K562 (cell line): Measurements from ENCODE around the gene NQO2. TPM values are rescaled to one million over a fixed set of nuclear protein-coding genes. Genes with fewer than 3 reads are reported as not detected.
A peak's percentile ranks its signal among the peaks of the same experiment; 100 is the strongest.

ENCODE experiments used
- ATAC-seq: fragments of 200-7000 bp; cut with Tn5 transposase; 3 replicates; pipeline ENCODE4 v1.9.1; 2020; ENCODE audit warnings: moderate library complexity
- BruUV-seq: library from RNA; stranded (reverse); fragments of 400-500 nt; replicated peaks from 2 replicates; lab custom pipeline; 2021; lab: Mats Ljungman, UMichigan
- CTCF ChIA-PET: fragments of 300-600 bp; formaldehyde crosslinking; extraction: SDS; loops from one replicate; lab custom pipeline; 2021; ENCODE audit warnings: low intra/inter-chr PET ratio; lab: Yijun Ruan, JAX
- POLR2A ChIA-PET: fragments of 300-600, 350-650 bp; sonication (Branson Sonifier 250); formaldehyde crosslinking; extraction: SDS; loops from one replicate; lab custom pipeline; 2021; ENCODE audit warnings: antibody characterized with exemption, inconsistent platforms; lab: Yijun Ruan, JAX
- DNase-seq, 4 experiments: peaks; one replicate each; pipeline versions ENCODE4 v3.0.0 to v3.0.0-alpha.2; 2011 to 2018; ENCODE audit warnings: low spot score in 3 of 4, mixed read lengths in 3 of 4; ENCODE audit errors: extremely low read depth in 1 of 4
- FAIRE-seq: peaks from 2 replicates; lab custom pipeline; 2011; peaks lifted over from hg19 to GRCh38; lab: Jason Lieb, UNC
- H2AFZ ChIP-seq: 2 replicates; pipeline ENCODE4 v1.6.0; 2011; ENCODE audit warnings: low read depth, low read length, control low read depth, inconsistent platforms
- H3K27ac ChIP-seq: fragments of 200-600 bp; 3 replicates; pipeline ENCODE4 v1.8.0; 2011; ENCODE audit warnings: low read depth, mild to moderate bottlenecking, control low read depth, inconsistent platforms, low read length, moderate library complexity, mixed read lengths; ENCODE audit errors: extremely low read depth
- H3K27me3 ChIP-seq, 2 experiments: fragments of 300-600 bp in 1 of 2; 2 replicates in 1 of 2; 3 replicates in 1 of 2; pipeline versions ENCODE4 v1.6.0 to v1.8.0; 2011; ENCODE audit warnings: inconsistent platforms in 2 of 2, low read length in 2 of 2, mild to moderate bottlenecking in 1 of 2, mixed read lengths in 1 of 2, moderate library complexity in 1 of 2; ENCODE audit not compliant: control insufficient read depth in 2 of 2, insufficient read depth in 2 of 2
- H3K36me3 ChIP-seq: fragments of 300-600 bp; 3 replicates; pipeline ENCODE4 v1.8.0; 2011; ENCODE audit warnings: mild to moderate bottlenecking, low read length, inconsistent platforms; ENCODE audit not compliant: control insufficient read depth, insufficient read depth
- H3K4me1 ChIP-seq, 2 experiments: fragments of 200-600 bp in 1 of 2; replicated peaks in 1 of 2; 2 replicates in 1 of 2; 3 replicates in 1 of 2; pipeline versions ENCODE4 v1.5.1 to v1.8.0; 2011; ENCODE audit warnings: inconsistent platforms in 2 of 2, low read length in 2 of 2, mild to moderate bottlenecking in 1 of 2, mixed read lengths in 1 of 2, moderate library complexity in 1 of 2; ENCODE audit not compliant: control insufficient read depth in 2 of 2, insufficient read depth in 2 of 2
- H3K4me2 ChIP-seq: 2 replicates; pipeline ENCODE4 v1.6.1; 2011; ENCODE audit warnings: low read length, control low read depth, inconsistent platforms, mixed read lengths; ENCODE audit not compliant: insufficient read depth
- H3K4me3 ChIP-seq: fragments of 200-600 bp; sonication (generic), shearing (Covaris generic); 2 replicates; pipeline ENCODE4 v1.5.1; 2016; ENCODE audit warnings: control low read depth, inconsistent platforms
- H3K79me2 ChIP-seq: fragments of 200-600 bp; 3 replicates; pipeline ENCODE4 v1.8.0; 2011; ENCODE audit warnings: low read length, inconsistent platforms; ENCODE audit not compliant: control insufficient read depth, insufficient read depth
- H3K9ac ChIP-seq, 2 experiments: 2 replicates each; pipeline versions ENCODE4 v1.6.0 to v1.6.1; 2011; ENCODE audit warnings: low read depth in 2 of 2, low read length in 2 of 2, control low read depth in 1 of 2, inconsistent platforms in 1 of 2, mild to moderate bottlenecking in 1 of 2, mixed read lengths in 1 of 2; ENCODE audit not compliant: insufficient read depth in 1 of 2
- H3K9me1 ChIP-seq: one replicate; pipeline ENCODE4 v1.6.0; 2011; ENCODE audit warnings: inconsistent platforms, mild to moderate bottlenecking, low read length, moderate library complexity; ENCODE audit not compliant: control insufficient read depth, insufficient read depth
- H3K9me3 ChIP-seq: replicated peaks from 2 replicates; pipeline ENCODE4 v1.5.1; 2011; ENCODE audit warnings: low read depth, low read length, inconsistent platforms; ENCODE audit not compliant: control insufficient read depth, insufficient read depth
- H4K20me1 ChIP-seq: replicated peaks from 2 replicates; pipeline ENCODE4 v1.6.1; 2011; ENCODE audit warnings: low read length, inconsistent platforms, mixed read lengths; ENCODE audit not compliant: control insufficient read depth, insufficient read depth
- C11orf30 ChIP-seq: fragments of 450-650 bp; IDR thresholded peaks from 2 replicates; pipeline ENCODE4 v1.6.1; 2016; ENCODE audit warnings: low read depth, mild to moderate bottlenecking
- CBX1 ChIP-seq: sonication (generic); IDR thresholded peaks from 2 replicates; pipeline ENCODE4 v1.6.1; 2016; ENCODE audit warnings: antibody characterized with exemption, low read depth, mild to moderate bottlenecking
- MAFF ChIP-seq: IDR thresholded peaks from 2 replicates; pipeline ENCODE4 v1.6.1; 2012; ENCODE audit warnings: low read length, improper control_type of control experiment
- MAFK ChIP-seq: IDR thresholded peaks from 2 replicates; pipeline ENCODE4 v1.6.1; 2011; ENCODE audit warnings: low read length, improper control_type of control experiment
- NCOA2 ChIP-seq, 2 experiments: fragments of 450-650 bp; IDR thresholded peaks; 2 replicates each; pipeline ENCODE4 v1.6.1; 2018; ENCODE audit warnings: mild to moderate bottlenecking in 2 of 2, moderate library complexity in 1 of 2; ENCODE audit not compliant: partially characterized antibody in 2 of 2
- NFXL1 ChIP-seq: fragments of 450-650 bp; formaldehyde crosslinking; IDR thresholded peaks from 2 replicates; pipeline ENCODE4 v1.4.0; 2021; ENCODE audit warnings: mild to moderate bottlenecking
- SP2 ChIP-seq: IDR thresholded peaks from 2 replicates; pipeline ENCODE4 v1.6.1; 2011; ENCODE audit warnings: mild to moderate bottlenecking, low read depth, low read length, moderate library complexity; ENCODE audit not compliant: poor library complexity, severe bottlenecking; ENCODE audit errors: extremely low read depth
- ZNF134 ChIP-seq: fragments of 250-450 bp; sonication (Bioruptor Pico); conservative IDR thresholded peaks from 2 replicates; pipeline ENCODE4 v1.4.0; 2020
- ZNF282 ChIP-seq: sonication (generic); formaldehyde crosslinking; IDR thresholded peaks from 2 replicates; pipeline ENCODE4 v1.8.1; 2023; ENCODE audit warnings: missing genetic modification reagents
- ZNF444 ChIP-seq: fragments of 250-450 bp; sonication (Bioruptor Pico); IDR thresholded peaks from 2 replicates; pipeline ENCODE4 v1.4.0; 2020; ENCODE audit warnings: mild to moderate bottlenecking, moderate library complexity
- ZNF77 ChIP-seq: fragments of 250-450 bp; sonication (Bioruptor Pico); IDR thresholded peaks from 2 replicates; pipeline ENCODE4 v1.5.0; 2020
- WGBS: fragments of 100-300 bp; shearing (Covaris generic); methylation state at CpG from one replicate; pipeline ENCODE4 v1.1.6; 2016; ENCODE audit warnings: low coverage, mixed read lengths; ENCODE audit not compliant: insufficient coverage; ENCODE audit errors: missing lambda C conversion rate; 5-methylcytosine and 5-hydroxymethylcytosine counted together
- in situ Hi-C: fragments of 300-500 bp; cut with MboI; formaldehyde crosslinking; loops from 4 replicates; pipeline ENCODE4 v1.15.0; 2018; ENCODE audit warnings: inconsistent platforms, mixed read lengths
- intact Hi-C: fragments of 100-400 bp; cut with micrococcal nuclease; formaldehyde crosslinking; loops from 2 replicates; pipeline ENCODE4 v1.14.2; 2022
- polyA plus RNA-seq, 8 experiments: library from polyadenylated mRNA; depleted of rRNA in 4 of 8; stranded (reverse) in 5 of 8; unstranded in 3 of 8; fragments of >200 nt; fragmentation: Nextera tagmentation in 2 of 8; fragmentation: Illumina TruSeq in 1 of 8; extraction: Ambion mirVana in 2 of 8; extraction: Trizol in 1 of 8; gene quantifications; 2 replicates each; pipeline versions ENCODE4 v1.2.1 to v1.2.3, GENCODE V29; 2011 to 2014; ENCODE audit warnings: inconsistent platforms in 1 of 8, missing spikeins in 1 of 8
- total RNA-seq, 7 experiments: library from RNA; depleted of rRNA in 6 of 7; stranded (reverse); fragments of >200 nt in 6 of 7; fragmentation: Illumina TruSeq in 2 of 7; extraction: Trizol in 2 of 7; gene quantifications; 2 replicates each; pipeline versions ENCODE4 v1.2.1 to v1.2.3, GENCODE V29; 2011 to 2021; ENCODE audit warnings: low replicate concordance in 1 of 7
- TF ChIP-seq, protein P1 (sequence below): sonication (generic); formaldehyde crosslinking; IDR thresholded peaks from 2 replicates; pipeline ENCODE4 v1.8.1; 2022; ENCODE audit warnings: missing genetic modification reagents
- TF ChIP-seq, protein P2 (sequence below), 3 experiments: fragments of 200-800 bp in 1 of 3; fragments of 250-450 bp in 1 of 3; fragments of 450-650 bp in 1 of 3; sonication (Bioruptor Pico) in 1 of 3; sonication (Bioruptor generic) in 1 of 3; formaldehyde crosslinking in 1 of 3; IDR thresholded peaks; 2 replicates each; pipeline versions ENCODE4 v1.6.1 to v1.8.0; 2016 to 2022; ENCODE audit warnings: mild to moderate bottlenecking in 2 of 3, missing genetic modification characterization in 2 of 3, missing compliant biosample characterization in 1 of 3, moderate library complexity in 1 of 3
- TF ChIP-seq, protein P3 (sequence below), 2 experiments: fragments of 250-450 bp in 1 of 2; fragments of 450-650 bp in 1 of 2; sonication (Bioruptor Pico) in 1 of 2; IDR thresholded peaks; 2 replicates each; pipeline versions ENCODE4 v1.6.1 to v1.8.0; 2016 to 2021; ENCODE audit warnings: mild to moderate bottlenecking in 2 of 2, moderate library complexity in 2 of 2, missing compliant biosample characterization in 1 of 2, missing genetic modification characterization in 1 of 2
- TF ChIP-seq, protein P4 (sequence below): sonication (generic); formaldehyde crosslinking; IDR thresholded peaks from 2 replicates; pipeline ENCODE4 v1.8.0; 2022; ENCODE audit warnings: mild to moderate bottlenecking, missing genetic modification reagents

NQO2 gene
- total and polyA plus RNA-seq, 9 of the 15 experiments (the other 6 are each of a cell fraction or from before 2014, with no cell fraction given), result 54.6 to 214 (median 116) TPM

DNA sequence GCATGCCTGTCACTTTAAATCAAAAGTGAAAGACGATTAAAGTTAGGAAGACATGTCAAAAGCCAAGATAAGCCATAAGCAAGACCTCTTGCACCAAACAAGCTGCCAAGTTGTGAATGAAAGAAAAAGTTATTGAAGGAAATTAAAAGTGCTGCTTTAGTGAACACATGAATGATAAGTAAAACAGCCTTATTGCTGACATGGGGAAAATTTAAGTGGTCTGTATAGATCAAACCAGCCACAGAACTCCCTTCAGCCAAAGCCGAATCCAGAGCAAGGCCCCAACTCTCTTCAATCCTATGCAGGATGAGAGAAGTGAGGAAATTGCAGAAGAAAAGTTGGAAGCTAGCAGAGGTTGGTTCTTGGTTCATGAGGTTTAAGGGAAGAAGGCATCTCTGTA, 59.3 kb downstream of the NQO2 start:
- POLR2A ChIA-PET, result interaction anchor here (0.7 to 0.8 kb wide), 2 partner anchors 17 to 36 kb away, joined by 4 read pairs; no protein-coding TSS in a partner anchor
- Histone ChIP-seq H3K27me3 (no peaks in the 10 kb centered on the region), H3K4me3 (no peak overlapping the region), H3K27ac (no peak overlapping the region), H3K4me1 (peaks cover 22 to 24% of the 10 kb centered on the region in 2 experiments), H2AFZ (peak overlapping the region; percentile 60), H3K36me3 (no peaks in the 10 kb centered on the region), H3K79me2 (peaks cover 3% of the 10 kb centered on the region; the same call in 1 of the 3 replicates), H3K9me1 (no peaks in the 10 kb centered on the region), H3K9me3 (no peaks in the 10 kb centered on the region), H3K9ac (no peak overlapping the region), H4K20me1 (no peaks in the 10 kb centered on the region), H3K4me2 (no peak overlapping the region)
- in situ Hi-C loops (loop anchor here (10.0 kb wide), 1 partner anchor 274 kb away; no protein-coding TSS in a partner anchor), intact Hi-C loops (no loop called here)
- ATAC-seq (no peak), DNase-seq (no peak), FAIRE-seq (no peak)
- no TSS peak for BruUV-seq
- WGBS, result 47% methylated on average over 2 of the region's 2 CpGs
- CTCF ChIA-PET, result interaction anchor here (0.6 kb wide), 1 partner anchor 293 kb away, joined by 3 read pairs; no protein-coding TSS in a partner anchor
- TF ChIP-seq, protein P1, sequence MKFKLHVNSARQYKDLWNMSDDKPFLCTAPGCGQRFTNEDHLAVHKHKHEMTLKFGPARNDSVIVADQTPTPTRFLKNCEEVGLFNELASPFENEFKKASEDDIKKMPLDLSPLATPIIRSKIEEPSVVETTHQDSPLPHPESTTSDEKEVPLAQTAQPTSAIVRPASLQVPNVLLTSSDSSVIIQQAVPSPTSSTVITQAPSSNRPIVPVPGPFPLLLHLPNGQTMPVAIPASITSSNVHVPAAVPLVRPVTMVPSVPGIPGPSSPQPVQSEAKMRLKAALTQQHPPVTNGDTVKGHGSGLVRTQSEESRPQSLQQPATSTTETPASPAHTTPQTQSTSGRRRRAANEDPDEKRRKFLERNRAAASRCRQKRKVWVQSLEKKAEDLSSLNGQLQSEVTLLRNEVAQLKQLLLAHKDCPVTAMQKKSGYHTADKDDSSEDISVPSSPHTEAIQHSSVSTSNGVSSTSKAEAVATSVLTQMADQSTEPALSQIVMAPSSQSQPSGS (CRISPR knock-in tag), result no peak
- TF ChIP-seq, protein P2, sequence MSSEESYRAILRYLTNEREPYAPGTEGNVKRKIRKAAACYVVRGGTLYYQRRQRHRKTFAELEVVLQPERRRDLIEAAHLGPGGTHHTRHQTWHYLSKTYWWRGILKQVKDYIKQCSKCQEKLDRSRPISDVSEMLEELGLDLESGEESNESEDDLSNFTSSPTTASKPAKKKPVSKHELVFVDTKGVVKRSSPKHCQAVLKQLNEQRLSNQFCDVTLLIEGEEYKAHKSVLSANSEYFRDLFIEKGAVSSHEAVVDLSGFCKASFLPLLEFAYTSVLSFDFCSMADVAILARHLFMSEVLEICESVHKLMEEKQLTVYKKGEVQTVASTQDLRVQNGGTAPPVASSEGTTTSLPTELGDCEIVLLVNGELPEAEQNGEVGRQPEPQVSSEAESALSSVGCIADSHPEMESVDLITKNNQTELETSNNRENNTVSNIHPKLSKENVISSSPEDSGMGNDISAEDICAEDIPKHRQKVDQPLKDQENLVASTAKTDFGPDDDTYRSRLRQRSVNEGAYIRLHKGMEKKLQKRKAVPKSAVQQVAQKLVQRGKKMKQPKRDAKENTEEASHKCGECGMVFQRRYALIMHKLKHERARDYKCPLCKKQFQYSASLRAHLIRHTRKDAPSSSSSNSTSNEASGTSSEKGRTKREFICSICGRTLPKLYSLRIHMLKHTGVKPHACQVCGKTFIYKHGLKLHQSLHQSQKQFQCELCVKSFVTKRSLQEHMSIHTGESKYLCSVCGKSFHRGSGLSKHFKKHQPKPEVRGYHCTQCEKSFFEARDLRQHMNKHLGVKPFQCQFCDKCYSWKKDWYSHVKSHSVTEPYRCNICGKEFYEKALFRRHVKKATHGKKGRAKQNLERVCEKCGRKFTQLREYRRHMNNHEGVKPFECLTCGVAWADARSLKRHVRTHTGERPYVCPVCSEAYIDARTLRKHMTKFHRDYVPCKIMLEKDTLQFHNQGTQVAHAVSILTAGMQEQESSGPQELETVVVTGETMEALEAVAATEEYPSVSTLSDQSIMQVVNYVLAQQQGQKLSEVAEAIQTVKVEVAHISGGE (CRISPR knock-in tag; IDR thresholded peaks at IDR 0.05), result no peak
- TF ChIP-seq SP2 (no peak), ZNF282 (CRISPR knock-in tag) (no peak), NCOA2 (IDR thresholded peaks at IDR 0.05; ENCODE audit: partially characterized antibody in 2 of 2) (no peak), MAFK (peak; percentile 57; the same call in 1 of the 2 replicates), ZNF444 (CRISPR knock-in tag) (no peak), ZNF134 (CRISPR knock-in tag) (no peak), C11orf30 (peak; percentile 84), ZNF77 (CRISPR knock-in tag) (no peak), NFXL1 (CRISPR knock-in tag) (no peak), MAFF (peak; percentile 74), CBX1 (no peak)
- TF ChIP-seq, protein P3, sequence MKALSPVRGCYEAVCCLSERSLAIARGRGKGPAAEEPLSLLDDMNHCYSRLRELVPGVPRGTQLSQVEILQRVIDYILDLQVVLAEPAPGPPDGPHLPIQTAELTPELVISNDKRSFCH (CRISPR knock-in tag; IDR thresholded peaks at IDR 0.05), result no peak
- TF ChIP-seq, protein P3 (tag; IDR thresholded peaks at IDR 0.05), result no peak
- TF ChIP-seq, protein P4, sequence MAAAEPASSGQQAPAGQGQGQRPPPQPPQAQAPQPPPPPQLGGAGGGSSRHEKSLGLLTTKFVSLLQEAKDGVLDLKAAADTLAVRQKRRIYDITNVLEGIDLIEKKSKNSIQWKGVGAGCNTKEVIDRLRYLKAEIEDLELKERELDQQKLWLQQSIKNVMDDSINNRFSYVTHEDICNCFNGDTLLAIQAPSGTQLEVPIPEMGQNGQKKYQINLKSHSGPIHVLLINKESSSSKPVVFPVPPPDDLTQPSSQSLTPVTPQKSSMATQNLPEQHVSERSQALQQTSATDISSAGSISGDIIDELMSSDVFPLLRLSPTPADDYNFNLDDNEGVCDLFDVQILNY, result no peak
